SU-DHL-6 (cell line): ENCODE results near the gene CSF1R.
"Not testable (repeated sequence)": the region's sequence is repeated elsewhere in the genome, so short reads cannot be mapped to it uniquely, and the experiment has no call there.

Experiments
- H2AFZ ChIP-seq: fragments of 200-600 bp; sonication (generic); 2 replicates; pipeline ENCODE4 v1.6.1; 2014; ENCODE audit warnings: low read depth, mild to moderate bottlenecking, moderate library complexity, mixed read lengths, antibody characterized with exemption, low read length; ENCODE audit not compliant: severe bottlenecking
- H3F3A ChIP-seq: fragments of 200-600 bp; shearing (Covaris generic); 2 replicates; pipeline ENCODE4 v1.6.0; 2016; ENCODE audit warnings: antibody characterized with exemption, mild to moderate bottlenecking; ENCODE audit not compliant: insufficient read depth
- H3K27ac ChIP-seq: fragments of 200-600 bp; sonication (generic); 2 replicates; pipeline ENCODE4 v1.5.1; 2016; ENCODE audit warnings: low read depth, mild to moderate bottlenecking, low read length, moderate library complexity, mixed read lengths
- H3K27me3 ChIP-seq: fragments of 200-600 bp; sonication (generic), shearing (Covaris generic); 2 replicates; pipeline ENCODE4 v1.6.0; 2014; ENCODE audit warnings: mild to moderate bottlenecking, low read length
- H3K36me3 ChIP-seq: fragments of 200-600 bp; sonication (generic); 2 replicates; pipeline ENCODE4 v1.6.1; 2014; ENCODE audit warnings: mild to moderate bottlenecking, low read length, mixed read lengths
- H3K4me2 ChIP-seq: fragments of 300-600, 200-600 bp; shearing (Covaris generic), sonication (generic); 2 replicates; pipeline ENCODE4 v1.6.0; 2014; ENCODE audit warnings: low read length, low read depth, mild to moderate bottlenecking; ENCODE audit not compliant: poor library complexity, severe bottlenecking
- H3K4me3 ChIP-seq: fragments of 200-600 bp; sonication (generic); 2 replicates; pipeline ENCODE4 v1.5.1; 2014; ENCODE audit warnings: antibody characterized with exemption, low read length, mild to moderate bottlenecking, mixed read lengths; ENCODE audit not compliant: insufficient read depth, poor library complexity, severe bottlenecking
- H3K79me2 ChIP-seq: fragments of 200-600 bp; sonication (generic); 2 replicates; pipeline ENCODE4 v1.6.1; 2014; ENCODE audit warnings: mild to moderate bottlenecking, low read length, moderate library complexity; ENCODE audit not compliant: insufficient read depth
- H3K9ac ChIP-seq: fragments of 200-600 bp; sonication (generic); 2 replicates; pipeline ENCODE4 v1.7.0; 2014; ENCODE audit warnings: mild to moderate bottlenecking, low read length
- H3K9me2 ChIP-seq: fragments of 200-600 bp; sonication (generic); replicated peaks from 2 replicates; pipeline ENCODE4 v1.6.1; 2014; ENCODE audit warnings: low read length; ENCODE audit not compliant: insufficient read depth
- H3K9me3 ChIP-seq: fragments of 200-600 bp; sonication (generic); 2 replicates; pipeline ENCODE4 v1.6.1; 2014; ENCODE audit warnings: low read length, mixed read lengths; ENCODE audit not compliant: insufficient read depth
- H4K20me1 ChIP-seq: fragments of 200-600 bp; sonication (generic); 2 replicates; pipeline ENCODE4 v1.6.1; 2014; ENCODE audit warnings: low read depth, mild to moderate bottlenecking, antibody characterized with exemption, low read length, moderate library complexity, mixed read lengths
- EZH2phosphoT487 ChIP-seq: fragments of 200-600 bp; sonication (generic), shearing (Covaris generic); conservative IDR thresholded peaks from 2 replicates; pipeline ENCODE4 v1.6.1; 2018; ENCODE audit warnings: mild to moderate bottlenecking, antibody characterized with exemption, low read length, moderate library complexity, mixed read lengths
- TF ChIP-seq, protein P1 (sequence below): fragments of 200-600 bp; sonication (generic); IDR thresholded peaks from one replicate; pipeline ENCODE4 v1.5.1; 2017; ENCODE audit warnings: antibody characterized with exemption, mild to moderate bottlenecking, low read length, moderate library complexity; ENCODE audit not compliant: insufficient read depth, poor library complexity, severe bottlenecking

The CSF1R gene

DNA sequence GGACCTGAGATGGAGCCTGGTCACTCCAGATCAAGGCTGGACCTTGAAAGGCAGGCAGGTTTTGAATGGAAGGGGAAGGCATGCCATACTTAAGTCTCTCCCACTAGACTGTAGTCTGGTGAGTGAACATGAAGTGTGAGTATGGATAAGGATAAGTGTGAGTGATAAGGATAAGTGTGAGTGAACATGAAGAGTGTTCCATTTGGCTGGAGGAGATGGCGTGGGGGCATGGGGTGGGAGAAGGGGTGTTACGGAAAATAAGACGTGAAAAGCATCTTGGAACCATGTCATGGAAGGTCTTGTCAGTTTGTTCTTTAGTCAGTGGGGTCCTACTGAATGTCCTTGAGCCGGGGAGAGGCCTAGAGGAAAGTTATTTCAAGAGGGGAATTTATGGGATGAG lies 53.0 kb downstream of the CSF1R start:
- H3K79me2 ChIP-seq, result no peaks in the 10 kb centered on the region
- no peak overlapping the region for H3K4me3 ChIP-seq
- H3K9ac ChIP-seq, result no peak overlapping the region
- H3K4me2 ChIP-seq, result no peak overlapping the region
- H3F3A ChIP-seq, result no peaks in the 10 kb centered on the region; the same call in 1 of the 2 replicates
- no peaks in the 10 kb centered on the region for H3K9me3 ChIP-seq
- no peak overlapping the region for H3K27ac ChIP-seq
- no peaks in the 10 kb centered on the region for H3K9me2 ChIP-seq
- no peaks in the 10 kb centered on the region for H4K20me1 ChIP-seq
- H2AFZ ChIP-seq, result no peak overlapping the region
- TF ChIP-seq, protein P1, sequence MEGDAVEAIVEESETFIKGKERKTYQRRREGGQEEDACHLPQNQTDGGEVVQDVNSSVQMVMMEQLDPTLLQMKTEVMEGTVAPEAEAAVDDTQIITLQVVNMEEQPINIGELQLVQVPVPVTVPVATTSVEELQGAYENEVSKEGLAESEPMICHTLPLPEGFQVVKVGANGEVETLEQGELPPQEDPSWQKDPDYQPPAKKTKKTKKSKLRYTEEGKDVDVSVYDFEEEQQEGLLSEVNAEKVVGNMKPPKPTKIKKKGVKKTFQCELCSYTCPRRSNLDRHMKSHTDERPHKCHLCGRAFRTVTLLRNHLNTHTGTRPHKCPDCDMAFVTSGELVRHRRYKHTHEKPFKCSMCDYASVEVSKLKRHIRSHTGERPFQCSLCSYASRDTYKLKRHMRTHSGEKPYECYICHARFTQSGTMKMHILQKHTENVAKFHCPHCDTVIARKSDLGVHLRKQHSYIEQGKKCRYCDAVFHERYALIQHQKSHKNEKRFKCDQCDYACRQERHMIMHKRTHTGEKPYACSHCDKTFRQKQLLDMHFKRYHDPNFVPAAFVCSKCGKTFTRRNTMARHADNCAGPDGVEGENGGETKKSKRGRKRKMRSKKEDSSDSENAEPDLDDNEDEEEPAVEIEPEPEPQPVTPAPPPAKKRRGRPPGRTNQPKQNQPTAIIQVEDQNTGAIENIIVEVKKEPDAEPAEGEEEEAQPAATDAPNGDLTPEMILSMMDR, result no peak
- no peak for TF ChIP-seq EZH2phosphoT487
- no peaks in the 10 kb centered on the region for H3K27me3 ChIP-seq
- peaks cover 38% of the 10 kb centered on the region for H3K36me3 ChIP-seq

- H2AFZ ChIP-seq, H4K20me1 ChIP-seq, H3K4me3 ChIP-seq, H3K9ac ChIP-seq, H3K4me2 ChIP-seq, H3F3A ChIP-seq, H3K79me2 ChIP-seq, H3K9me2 ChIP-seq, H3K27ac ChIP-seq, H3K27me3 ChIP-seq, H3K9me3 ChIP-seq: not testable (repeated sequence)
- H3K36me3 ChIP-seq, result peaks cover 24% of the 10 kb centered on the region
Measured at GRCh38 chr5:150028047-150028446, 58.3 kb downstream of the CSF1R start.

GRCh38 chr5:150026682-150027172 lies 59.6 kb downstream of the CSF1R start:
- Histone ChIP-seq H3K79me2 (no peaks in the 10 kb centered on the region), H3K36me3 (peaks cover 24% of the 10 kb centered on the region), H3K4me2 (no peak overlapping the region), H3F3A (no peaks in the 10 kb centered on the region), H3K9ac (no peak overlapping the region), H3K27me3 (no peaks in the 10 kb centered on the region), H3K9me2 (no peaks in the 10 kb centered on the region), H2AFZ (no peak overlapping the region), H3K4me3 (no peak overlapping the region), H3K27ac (no peak overlapping the region), H4K20me1 (no peaks in the 10 kb centered on the region), H3K9me3 (no peaks in the 10 kb centered on the region)
- TF ChIP-seq, protein P1, result no peak
- no peak for TF ChIP-seq EZH2phosphoT487

- H3K27ac ChIP-seq, result no peak overlapping the region
- H3K79me2 ChIP-seq, result no peaks in the 10 kb centered on the region
- peaks cover 19% of the 10 kb centered on the region for H3K36me3 ChIP-seq
- H3K4me2 ChIP-seq, result no peak overlapping the region
- H4K20me1 ChIP-seq, result no peaks in the 10 kb centered on the region
- no peaks in the 10 kb centered on the region for H3F3A ChIP-seq
- H3K9ac ChIP-seq, result no peak overlapping the region
- TF ChIP-seq EZH2phosphoT487, result no peak
- TF ChIP-seq, protein P1, result no peak
- H3K4me3 ChIP-seq, result no peak overlapping the region
- no peaks in the 10 kb centered on the region for H3K9me2 ChIP-seq
- no peaks in the 10 kb centered on the region for H3K9me3 ChIP-seq
- no peaks in the 10 kb centered on the region for H3K27me3 ChIP-seq
- H2AFZ ChIP-seq, result no peak overlapping the region
Measured at GRCh38 chr5:150024346-150024984, 61.9 kb downstream of the CSF1R start.
